Measurements from ENCODE around the gene LRCH1. TPM values are rescaled to one million over a fixed set of nuclear protein-coding genes. Genes with fewer than 3 reads are reported as not detected.

Gene LRCH1
- total RNA-seq, 1 donor from 2014 or later: 2.9 TPM

- Histone ChIP-seq H3K4me1 (no peaks in the 10 kb centered on the region), H4K20me1 (ENCODE audit: low read depth) (no peaks in the 10 kb centered on the region), H3K4me2 (no peak overlapping the region), H2AFZ (replicated peaks) (no peak overlapping the region), H3K9ac (no peak overlapping the region), H3K36me3 (no peaks in the 10 kb centered on the region), H3K79me2 (ENCODE audit: low read depth) (no peaks in the 10 kb centered on the region), H3F3A (ENCODE audit: low read depth) (no peaks in the 10 kb centered on the region), H3K27me3 (no peaks in the 10 kb centered on the region), H3K4me3 (no peak overlapping the region), H3K9me3 (ENCODE audit: low read depth) (no peaks in the 10 kb centered on the region), H3K27ac (no peak overlapping the region)
- Mint-ChIP-seq H3K27ac (no peak overlapping the region), H3K36me3 (no peaks in the 10 kb centered on the region), H3K27me3 (ENCODE audit: insufficient read depth, low read depth) (no peaks in the 10 kb centered on the region), H3K9me3 (no peaks in the 10 kb centered on the region), H3K4me1 (peaks cover 5% of the 10 kb centered on the region), H3K4me3 (no peak overlapping the region)
- no peak for DNase-seq (ENCODE audit: low spot score)
- TF ChIP-seq EZH2phosphoT487 (IDR thresholded peaks at IDR 0.05): no peak
- no peak for TF ChIP-seq CTCF (IDR thresholded peaks at IDR 0.05)
- no peak for TF ChIP-seq EZH2 (IDR thresholded peaks at IDR 0.05)
Measured at GRCh38 chr13:46595885-46596275, 42.9 kb downstream of the LRCH1 start.

- Mint-ChIP-seq H3K27me3 (ENCODE audit: insufficient read depth, low read depth) (no peaks in the 10 kb centered on the region), H3K9me3 (no peaks in the 10 kb centered on the region), H3K27ac (no peak overlapping the region), H3K36me3 (no peaks in the 10 kb centered on the region), H3K4me1 (peaks cover 5% of the 10 kb centered on the region), H3K4me3 (no peak overlapping the region)
- Histone ChIP-seq H3K4me2 (no peak overlapping the region), H2AFZ (replicated peaks) (no peak overlapping the region), H3F3A (ENCODE audit: low read depth) (no peaks in the 10 kb centered on the region), H3K9me3 (ENCODE audit: low read depth) (no peaks in the 10 kb centered on the region), H3K9ac (no peak overlapping the region), H3K4me1 (no peaks in the 10 kb centered on the region), H3K27me3 (no peaks in the 10 kb centered on the region), H3K27ac (no peak overlapping the region), H4K20me1 (ENCODE audit: low read depth) (no peaks in the 10 kb centered on the region), H3K4me3 (no peak overlapping the region), H3K36me3 (no peaks in the 10 kb centered on the region), H3K79me2 (ENCODE audit: low read depth) (no peaks in the 10 kb centered on the region)
- DNase-seq (ENCODE audit: low spot score): no peak
- TF ChIP-seq EZH2 (IDR thresholded peaks at IDR 0.05): no peak
- no peak for TF ChIP-seq EZH2phosphoT487 (IDR thresholded peaks at IDR 0.05)
- no peak for TF ChIP-seq CTCF (IDR thresholded peaks at IDR 0.05)
Measured at GRCh38 chr13:46596466-46596865, 43.5 kb downstream of the LRCH1 start.

- Histone ChIP-seq H3K79me2 (ENCODE audit: low read depth) (no peaks in the 10 kb centered on the region), H3K9ac (no peak overlapping the region)
- no peak overlapping the region for H3K4me3 Mint-ChIP-seq
Measured at GRCh38 chr13:46598140-46598819, 45.3 kb downstream of the LRCH1 start.

GRCh38 chr13:46598820-46599180 is 45.8 kb downstream of the LRCH1 start:
- no peaks in the 10 kb centered on the region for H3K27me3 Mint-ChIP-seq (ENCODE audit: insufficient read depth, low read depth)
- H3K4me2 ChIP-seq: no peak overlapping the region
- no peak overlapping the region for H3K4me3 Mint-ChIP-seq
- H3K4me1 ChIP-seq: no peaks in the 10 kb centered on the region
- H3K36me3 ChIP-seq: no peaks in the 10 kb centered on the region
- peaks cover 5% of the 10 kb centered on the region for H3K4me1 Mint-ChIP-seq
- H3K9me3 ChIP-seq (ENCODE audit: low read depth): no peaks in the 10 kb centered on the region
- no peak overlapping the region for H3K9ac ChIP-seq
- TF ChIP-seq CTCF (IDR thresholded peaks at IDR 0.05): no peak
- no peak for TF ChIP-seq EZH2phosphoT487 (IDR thresholded peaks at IDR 0.05)
- no peak for TF ChIP-seq EZH2 (IDR thresholded peaks at IDR 0.05)
- H3K79me2 ChIP-seq (ENCODE audit: low read depth): no peaks in the 10 kb centered on the region
- H4K20me1 ChIP-seq (ENCODE audit: low read depth): no peaks in the 10 kb centered on the region
- H3K27ac Mint-ChIP-seq: no peak overlapping the region
- no peaks in the 10 kb centered on the region for H3K36me3 Mint-ChIP-seq
- H3K9me3 Mint-ChIP-seq: no peaks in the 10 kb centered on the region
- H2AFZ ChIP-seq (replicated peaks): no peak overlapping the region
- H3K4me3 ChIP-seq: no peak overlapping the region
- no peak overlapping the region for H3K27ac ChIP-seq
- no peaks in the 10 kb centered on the region for H3K27me3 ChIP-seq
- no peaks in the 10 kb centered on the region for H3F3A ChIP-seq (ENCODE audit: low read depth)
- no peak for DNase-seq (ENCODE audit: low spot score)

More at GRCh38 chr13:46598140-46598819, 45.3 kb downstream of the LRCH1 start:
- H3K4me1 ChIP-seq: no peaks in the 10 kb centered on the region
- H3K4me3 ChIP-seq: no peak overlapping the region
- no peaks in the 10 kb centered on the region for H3K36me3 ChIP-seq
- H2AFZ ChIP-seq (replicated peaks): no peak overlapping the region
- H3F3A ChIP-seq (ENCODE audit: low read depth): no peaks in the 10 kb centered on the region
- no peaks in the 10 kb centered on the region for H3K9me3 ChIP-seq (ENCODE audit: low read depth)
- no peaks in the 10 kb centered on the region for H3K36me3 Mint-ChIP-seq
- H3K4me2 ChIP-seq: no peak overlapping the region
- no peaks in the 10 kb centered on the region for H3K27me3 Mint-ChIP-seq (ENCODE audit: insufficient read depth, low read depth)
- H3K9me3 Mint-ChIP-seq: no peaks in the 10 kb centered on the region
- no peak overlapping the region for H3K27ac Mint-ChIP-seq
- H4K20me1 ChIP-seq (ENCODE audit: low read depth): no peaks in the 10 kb centered on the region
- DNase-seq (ENCODE audit: low spot score): no peak
- no peaks in the 10 kb centered on the region for H3K27me3 ChIP-seq
- H3K27ac ChIP-seq: no peak overlapping the region
- no peak for TF ChIP-seq EZH2phosphoT487 (IDR thresholded peaks at IDR 0.05)
- peaks cover 5% of the 10 kb centered on the region for H3K4me1 Mint-ChIP-seq
